CD4-positive, alpha-beta T cell treated with Interleukin-15 for 1 hour (primary cell): Measurements from ENCODE around the gene UBN1.
"Not testable (repeated sequence)": the region's sequence is repeated elsewhere in the genome, so short reads cannot be mapped to it uniquely, and the experiment has no call there.

Source experiments
- DNase-seq: peaks from one replicate; pipeline ENCODE4 v3.0.0-alpha.2; 2020

The UBN1 gene

GRCh38 chr16:4913130-4913773 lies 66.0 kb downstream of the UBN1 start:
- no peak for DNase-seq

- no peak for DNase-seq
Measured at GRCh38 chr16:4913774-4914525, 66.7 kb downstream of the UBN1 start.

GRCh38 chr16:4914528-4915225 lies 67.4 kb downstream of the UBN1 start:
- no peak for DNase-seq

GRCh38 chr16:4915226-4915761 lies 68.0 kb downstream of the UBN1 start:
- no peak for DNase-seq

- DNase-seq: no peak
Measured at GRCh38 chr16:4917117-4917516, 69.8 kb downstream of the UBN1 start.

GRCh38 chr16:4918781-4919251 lies 71.5 kb downstream of the UBN1 start:
- DNase-seq: no peak

GRCh38 chr16:4920826-4921225 lies 73.5 kb downstream of the UBN1 start:
- DNase-seq: no peak

GRCh38 chr16:4922721-4923342 lies 75.6 kb downstream of the UBN1 start:
- no peak for DNase-seq

- no peak for DNase-seq
Measured at GRCh38 chr16:4923853-4924252, 76.6 kb downstream of the UBN1 start.

- DNase-seq: no peak
Measured at GRCh38 chr16:4924593-4925292, 77.5 kb downstream of the UBN1 start.

- DNase-seq: no peak
Measured at GRCh38 chr16:4925293-4925607, 78.0 kb downstream of the UBN1 start.

GRCh38 chr16:4925791-4926190 lies 78.5 kb downstream of the UBN1 start:
- no peak for DNase-seq

GRCh38 chr16:4926928-4927327 lies 79.6 kb downstream of the UBN1 start:
- DNase-seq: no peak

GRCh38 chr16:4927661-4928060 lies 80.4 kb downstream of the UBN1 start:
- DNase-seq: no peak

GRCh38 chr16:4928227-4928626 lies 80.9 kb downstream of the UBN1 start:
- DNase-seq: no peak

- DNase-seq: not testable (repeated sequence)
Measured at GRCh38 chr16:4929619-4930018, 82.3 kb downstream of the UBN1 start.

- no peak for DNase-seq
Measured at GRCh38 chr16:4931381-4931780, 84.1 kb downstream of the UBN1 start.
